HS-27A (cell line): ENCODE measurements around the gene NCR2.

ENCODE experiments used
- DNase-seq: peaks from one replicate; pipeline ENCODE4 v3.0.0-alpha.2; 2012; ENCODE audit warnings: low read depth, missing footprints

The NCR2 gene

GRCh38 chr6:41359617-41360313 is 24.4 kb downstream of the NCR2 start:
- no peak for DNase-seq

GRCh38 chr6:41360314-41360685 is 24.9 kb downstream of the NCR2 start:
- DNase-seq: no peak

GRCh38 chr6:41366150-41366549 is 30.7 kb downstream of the NCR2 start:
- DNase-seq: no peak

GRCh38 chr6:41367061-41367460 is 31.7 kb downstream of the NCR2 start:
- no peak for DNase-seq

GRCh38 chr6:41367700-41368099 is 32.3 kb downstream of the NCR2 start:
- no peak for DNase-seq

- no peak for DNase-seq
These were observed 35.2 kb downstream of the NCR2 start for GRCh38 chr6:41370488-41371111.

GRCh38 chr6:41371461-41371991 is 36.1 kb downstream of the NCR2 start:
- no peak for DNase-seq

- DNase-seq: no peak
These were observed 36.8 kb downstream of the NCR2 start for GRCh38 chr6:41371992-41372831.

GRCh38 chr6:41372832-41373626 is 37.6 kb downstream of the NCR2 start:
- DNase-seq: no peak

GRCh38 chr6:41373627-41373918 is 38.2 kb downstream of the NCR2 start:
- no peak for DNase-seq

- DNase-seq: no peak
These were observed 38.7 kb downstream of the NCR2 start for GRCh38 chr6:41373919-41374617.

- DNase-seq: no peak
These were observed 39.5 kb downstream of the NCR2 start for GRCh38 chr6:41374618-41375590.

GRCh38 chr6:41375598-41376151 is 40.3 kb downstream of the NCR2 start:
- no peak for DNase-seq

- no peak for DNase-seq
These were observed 40.8 kb downstream of the NCR2 start for GRCh38 chr6:41376176-41376575.

GRCh38 chr6:41377071-41377470 is 41.7 kb downstream of the NCR2 start:
- no peak for DNase-seq

GRCh38 chr6:41379306-41379705 is 43.9 kb downstream of the NCR2 start:
- DNase-seq: no peak

GRCh38 chr6:41386594-41386993 is 51.2 kb downstream of the NCR2 start:
- DNase-seq: no peak

GRCh38 chr6:41392246-41392645 is 56.8 kb downstream of the NCR2 start:
- DNase-seq: no peak

GRCh38 chr6:41396335-41396734 is 60.9 kb downstream of the NCR2 start:
- no peak for DNase-seq

GRCh38 chr6:41399424-41399823 is 64.0 kb downstream of the NCR2 start:
- no peak for DNase-seq
